NCI-H226 (cell line): ENCODE data around the gene PIAS1.
"Not testable (repeated sequence)": the region's sequence is repeated elsewhere in the genome, so short reads cannot be mapped to it uniquely, and the experiment has no call there.

Source experiments
- DNase-seq: peaks from one replicate; pipeline ENCODE4 v3.0.0-alpha.2; 2015

PIAS1 gene

GRCh38 chr15:68038246-68038645, 15.9 kb upstream of the PIAS1 start:
- no peak for DNase-seq

DNA sequence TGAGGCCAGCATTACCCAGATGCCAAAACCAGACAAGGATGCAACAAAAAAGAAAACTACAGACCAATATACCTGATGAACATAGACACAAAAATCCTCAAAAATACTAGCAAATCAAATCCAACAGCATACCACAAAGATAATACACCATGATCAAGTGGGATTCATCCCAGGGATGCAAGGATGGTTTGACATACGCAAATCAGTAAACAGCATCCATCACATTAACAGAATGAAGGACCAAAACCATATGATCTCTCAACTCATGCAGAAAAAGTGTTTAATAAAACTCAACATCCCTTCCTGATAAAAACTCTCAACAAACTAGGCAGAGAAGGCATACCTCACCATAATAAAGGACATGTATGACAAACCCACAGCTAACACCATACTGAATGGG, 14.0 kb upstream of the PIAS1 start:
- DNase-seq = no peak

- DNase-seq = no peak
These were observed 11.8 kb upstream of the PIAS1 start for GRCh38 chr15:68042156-68042854.

DNA sequence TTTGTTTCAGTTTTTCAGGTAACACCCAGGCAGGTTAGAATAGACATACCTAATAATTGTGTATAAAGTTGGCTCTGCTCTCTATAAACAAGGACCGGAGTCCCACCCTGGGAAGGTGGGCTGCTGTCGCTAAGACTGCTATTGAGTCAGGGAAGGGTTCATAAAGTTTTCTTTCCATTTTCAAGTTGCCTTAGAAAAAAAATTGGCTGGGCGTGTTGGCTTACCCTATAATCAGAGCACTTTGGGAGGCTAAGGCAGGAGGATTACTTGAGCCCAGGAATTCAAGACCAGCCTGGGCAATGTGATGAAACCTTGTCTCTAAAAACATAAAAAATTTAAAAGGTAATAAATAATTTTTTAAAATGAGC, 11.3 kb upstream of the PIAS1 start:
- no peak for DNase-seq

- no peak for DNase-seq
These were observed 8.5 kb upstream of the PIAS1 start for GRCh38 chr15:68045289-68046265.

GRCh38 chr15:68047826-68048225, 6.3 kb upstream of the PIAS1 start:
- DNase-seq = no peak

DNA sequence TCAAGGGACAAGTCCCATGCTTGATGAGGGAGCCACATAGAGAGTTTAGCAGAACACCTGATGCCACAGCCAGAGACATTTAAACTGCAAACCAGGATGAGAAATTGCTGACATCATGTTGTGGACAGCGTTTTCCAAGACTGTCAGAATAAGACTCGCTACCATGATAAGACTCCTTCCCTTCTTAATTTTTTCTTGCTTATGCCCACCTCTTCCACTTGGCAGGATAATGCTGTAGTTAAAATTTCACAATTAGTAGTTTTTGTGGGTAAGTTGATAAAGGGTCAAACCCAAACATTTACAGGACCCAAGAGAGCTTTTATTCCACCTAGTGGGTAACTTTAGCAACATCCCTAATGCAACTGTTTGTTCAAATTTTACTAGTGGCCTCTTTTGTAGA, 3.0 kb upstream of the PIAS1 start:
- no peak for DNase-seq

DNA sequence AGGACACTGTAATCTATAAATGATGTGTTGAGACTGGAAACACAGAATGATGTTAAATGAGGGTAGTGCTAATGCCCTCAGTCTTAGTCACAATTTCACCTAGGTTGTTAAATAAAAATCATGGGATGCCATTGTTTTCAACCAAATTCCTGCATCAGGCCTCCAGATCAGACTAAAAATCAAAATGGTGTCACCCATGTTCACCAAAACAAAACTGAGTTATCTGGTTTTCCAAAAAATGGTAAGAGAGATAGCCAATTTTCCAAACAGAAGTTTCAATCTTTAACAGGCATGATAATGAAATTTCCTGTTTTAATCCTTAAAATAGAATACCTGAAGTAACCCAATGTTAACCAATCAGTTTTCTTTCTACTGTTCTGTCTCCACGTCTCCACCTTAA, 2.2 kb upstream of the PIAS1 start:
- DNase-seq = no peak

- DNase-seq = peak; percentile 43
These were observed 1.7 kb upstream of the PIAS1 start for GRCh38 chr15:68052431-68052830.

- DNase-seq = no peak
These were observed 1.1 kb upstream of the PIAS1 start for GRCh38 chr15:68053001-68053400.

DNA sequence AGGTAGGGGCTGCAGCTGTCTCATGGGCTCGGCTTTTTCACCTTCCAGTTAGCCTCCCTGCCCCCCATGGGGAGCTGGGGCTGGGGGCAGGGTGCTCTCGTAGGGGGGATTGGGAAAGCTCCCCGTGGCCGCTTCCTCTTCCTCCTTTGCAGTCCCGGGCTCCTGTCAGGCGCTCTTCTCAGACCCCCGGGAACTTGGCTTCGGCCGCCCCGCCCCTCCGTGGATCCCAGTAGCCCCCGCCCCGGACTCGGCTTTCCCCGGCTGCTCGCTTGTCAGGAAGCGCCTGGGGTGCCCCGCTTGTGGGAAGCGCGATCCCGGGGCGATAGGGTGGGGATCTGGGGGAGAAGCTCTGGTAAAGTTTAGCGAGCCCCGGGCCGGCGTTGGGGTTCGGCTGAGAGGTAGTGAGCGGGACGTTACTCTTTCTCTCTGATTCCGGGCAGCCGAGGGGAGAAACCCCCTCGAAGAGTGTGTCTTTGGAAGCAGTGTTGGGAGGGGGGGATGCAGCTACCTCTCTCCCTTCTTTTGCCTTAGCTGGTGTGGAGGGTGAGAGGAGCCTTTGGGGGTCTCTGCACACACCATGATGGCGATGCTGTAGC, 611 bp downstream of the PIAS1 start:
- peak; percentile 45 for DNase-seq

GRCh38 chr15:68055224-68055705, 1.1 kb downstream of the PIAS1 start:
- peak; percentile 30 for DNase-seq

DNA sequence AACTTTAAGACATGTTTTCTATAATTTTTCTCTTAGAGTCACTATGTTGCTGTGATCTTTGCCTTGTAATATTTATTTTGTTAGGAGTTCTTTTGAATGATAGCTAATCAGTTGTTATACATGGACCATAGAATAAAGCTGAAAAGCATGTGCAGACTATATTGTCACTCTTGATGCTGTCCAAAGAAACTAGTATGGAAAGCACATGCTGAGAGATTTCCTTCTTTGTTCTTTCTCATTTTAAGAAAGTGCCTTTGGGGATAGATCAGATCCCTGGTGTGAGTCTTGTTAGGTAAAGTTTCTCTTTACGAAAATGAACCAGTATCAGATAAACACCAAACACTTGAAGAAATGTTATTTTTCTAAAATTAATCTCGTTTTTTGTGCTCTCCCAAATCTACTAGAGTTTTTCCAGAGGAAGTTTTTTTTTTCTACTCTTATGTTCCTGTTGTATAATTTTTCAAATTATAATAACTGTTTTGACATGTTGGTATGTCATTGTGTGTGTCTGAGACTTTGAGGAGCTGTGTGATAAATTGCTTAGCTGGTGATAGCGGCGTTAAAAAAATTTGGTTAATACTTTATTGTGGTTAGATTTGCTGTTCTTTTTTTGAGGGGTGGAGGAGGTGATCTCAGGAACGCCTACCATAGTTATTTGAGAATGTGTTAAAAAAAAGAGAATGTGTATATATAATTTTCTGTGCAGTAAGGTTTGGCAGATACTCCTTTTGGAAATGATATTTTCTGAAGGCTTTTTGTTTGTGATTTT, 2.2 kb downstream of the PIAS1 start:
- DNase-seq = peak; percentile 45

DNA sequence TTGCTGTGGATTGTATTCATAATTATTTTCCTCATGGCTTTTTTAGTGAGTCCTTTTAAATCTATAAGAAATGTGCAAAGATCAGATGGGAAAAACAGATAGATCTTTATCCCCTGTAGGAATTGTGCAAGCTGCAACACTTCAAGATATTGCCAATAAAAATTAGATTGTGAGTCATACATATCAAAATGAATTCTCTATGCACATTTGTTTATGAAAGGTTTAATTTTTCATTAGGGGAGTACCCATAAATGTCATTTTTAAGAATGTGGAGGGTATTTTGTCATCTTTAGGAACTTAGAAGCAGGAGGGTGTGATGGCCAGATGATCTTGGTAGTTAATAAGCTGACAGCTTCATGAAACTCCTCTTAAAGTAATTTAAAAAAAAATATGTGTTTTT, 2.9 kb downstream of the PIAS1 start:
- no peak for DNase-seq

DNA sequence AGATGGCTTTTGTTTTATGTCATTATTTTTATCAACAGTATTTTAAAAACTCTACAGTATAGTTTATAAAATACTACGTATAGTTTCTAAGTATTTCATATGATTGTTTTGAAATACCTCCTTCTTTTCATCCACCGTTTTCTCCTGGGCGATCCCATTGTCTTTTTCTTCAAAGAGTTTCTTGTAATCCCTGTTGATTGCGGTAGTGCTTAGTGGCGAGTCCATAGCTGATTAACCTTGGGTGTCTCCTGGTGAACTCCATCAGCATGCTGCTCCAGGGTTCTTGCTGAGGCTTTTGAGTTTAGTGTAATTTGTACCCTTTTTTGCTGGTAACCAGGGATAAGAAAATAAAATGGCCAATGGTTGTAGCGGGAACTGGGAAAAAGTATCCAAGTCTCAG, 3.6 kb downstream of the PIAS1 start:
- DNase-seq = no peak

GRCh38 chr15:68058970-68059369, 4.9 kb downstream of the PIAS1 start:
- not testable (repeated sequence) for DNase-seq

DNA sequence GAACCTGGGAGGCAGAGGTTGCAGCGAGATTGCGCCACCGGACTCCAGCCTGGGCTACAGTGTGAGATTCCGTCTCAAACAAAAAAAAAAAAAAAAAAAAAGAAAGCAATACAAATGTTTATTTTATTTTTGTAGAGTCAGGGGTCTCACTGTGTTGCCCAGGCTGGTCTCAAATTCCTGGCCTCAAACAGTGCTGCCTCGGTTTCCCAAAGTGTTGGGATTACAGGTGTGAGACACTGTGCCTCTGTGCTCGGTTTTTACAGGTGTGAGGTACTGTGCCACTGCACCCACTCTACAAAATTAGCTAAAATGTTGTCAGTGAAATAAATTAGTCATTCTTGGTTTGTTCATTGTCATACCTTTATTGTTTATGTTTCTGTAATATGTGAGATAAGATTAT, 5.5 kb downstream of the PIAS1 start:
- DNase-seq = no peak

DNA sequence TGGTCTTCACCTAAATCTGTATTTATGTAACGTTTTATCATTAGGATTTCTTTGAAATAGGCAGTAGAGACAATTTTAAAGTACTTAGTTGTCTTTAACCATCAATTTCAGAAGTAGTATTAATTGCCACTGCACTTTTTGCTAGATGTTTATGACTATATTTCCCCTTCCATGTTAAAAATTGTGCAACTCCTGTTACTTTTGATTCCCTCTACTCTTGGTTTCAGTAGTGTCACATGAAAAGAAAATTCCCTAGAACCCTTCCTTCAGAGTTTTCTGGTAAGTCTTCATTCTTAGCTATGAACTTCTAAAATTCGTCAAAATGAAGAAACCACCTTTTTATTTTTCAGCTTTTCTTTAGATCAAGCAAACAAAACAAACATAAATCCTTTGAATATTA, 7.1 kb downstream of the PIAS1 start:
- DNase-seq = no peak

DNA sequence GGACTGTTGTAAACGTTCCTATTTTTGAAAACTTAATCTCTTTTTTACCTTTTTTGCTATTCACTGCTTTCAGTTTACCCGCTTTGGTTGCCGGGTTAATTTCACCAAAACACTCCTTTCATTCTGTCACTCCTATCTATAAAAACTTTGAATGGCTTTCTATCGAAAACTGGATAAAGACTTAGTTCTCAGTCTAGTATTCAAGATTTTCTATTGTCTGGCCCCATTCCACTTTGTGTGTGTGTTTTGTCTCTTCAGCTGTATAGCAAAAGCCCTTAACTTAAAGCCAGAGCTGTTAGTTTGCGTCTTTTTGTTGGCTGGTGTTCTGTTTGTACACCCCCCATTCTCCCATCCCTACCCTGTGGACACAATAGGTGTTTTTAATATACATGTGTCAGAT, 7.5 kb downstream of the PIAS1 start:
- no peak for DNase-seq

GRCh38 chr15:68062214-68062613, 8.1 kb downstream of the PIAS1 start:
- no peak for DNase-seq

DNA sequence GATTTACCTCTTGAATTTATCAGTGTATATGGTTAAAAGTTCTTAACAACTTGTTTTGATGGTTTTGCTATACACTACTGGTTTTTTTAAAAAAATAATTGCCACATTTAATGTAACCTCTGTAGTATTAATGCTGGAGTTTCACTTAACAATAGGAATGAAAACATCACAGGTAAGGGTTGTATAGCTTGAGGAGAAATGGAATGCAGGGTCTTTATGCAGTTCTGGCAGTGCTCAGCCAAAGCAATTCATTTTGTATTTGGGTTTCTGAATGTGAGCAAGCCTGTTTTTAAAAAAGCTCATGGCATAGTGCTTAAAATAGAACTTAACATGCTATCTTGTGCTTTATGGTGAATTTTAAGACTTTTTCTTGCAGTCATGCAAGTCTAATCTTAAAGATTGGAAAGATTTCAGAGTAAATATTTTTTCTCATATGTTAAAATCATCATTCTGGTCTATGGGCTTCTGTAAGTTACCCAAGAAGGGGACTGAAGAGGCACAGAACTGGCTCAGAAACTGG, 8.9 kb downstream of the PIAS1 start:
- DNase-seq = no peak

DNA sequence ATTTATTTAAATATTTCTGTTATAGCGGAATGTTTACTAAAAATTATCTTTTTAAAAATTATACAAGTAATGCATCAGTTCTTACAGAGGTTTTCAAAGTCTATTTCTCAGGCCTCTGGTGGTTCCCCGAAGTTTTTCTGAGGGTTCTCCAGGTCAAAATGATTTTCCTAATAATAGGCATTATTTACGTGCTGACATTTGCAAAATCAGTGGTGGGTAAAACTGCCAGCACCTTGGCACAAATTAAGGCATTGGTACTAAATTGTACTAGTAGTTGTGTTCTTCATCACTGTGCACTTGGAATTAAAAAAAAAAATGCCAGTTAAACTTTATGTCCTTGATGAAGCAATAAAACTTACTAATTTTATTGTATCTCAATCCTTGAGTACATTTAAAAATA, 9.5 kb downstream of the PIAS1 start:
- no peak for DNase-seq
